Amygdala (tissue), 56 donors: ENCODE results near the gene ASCC1.
A peak's percentile ranks its signal among the peaks of the same experiment; 100 is the strongest.

Experiments
- DNase-seq, 56 donors: peaks; one replicate each; lab custom pipeline; 2025; lab: John Stamatoyannopoulos, UW

ASCC1 gene

GRCh38 chr10:72074574-72075375 lies 141.3 kb downstream of the ASCC1 start:
- DNase-seq = no peak

DNA sequence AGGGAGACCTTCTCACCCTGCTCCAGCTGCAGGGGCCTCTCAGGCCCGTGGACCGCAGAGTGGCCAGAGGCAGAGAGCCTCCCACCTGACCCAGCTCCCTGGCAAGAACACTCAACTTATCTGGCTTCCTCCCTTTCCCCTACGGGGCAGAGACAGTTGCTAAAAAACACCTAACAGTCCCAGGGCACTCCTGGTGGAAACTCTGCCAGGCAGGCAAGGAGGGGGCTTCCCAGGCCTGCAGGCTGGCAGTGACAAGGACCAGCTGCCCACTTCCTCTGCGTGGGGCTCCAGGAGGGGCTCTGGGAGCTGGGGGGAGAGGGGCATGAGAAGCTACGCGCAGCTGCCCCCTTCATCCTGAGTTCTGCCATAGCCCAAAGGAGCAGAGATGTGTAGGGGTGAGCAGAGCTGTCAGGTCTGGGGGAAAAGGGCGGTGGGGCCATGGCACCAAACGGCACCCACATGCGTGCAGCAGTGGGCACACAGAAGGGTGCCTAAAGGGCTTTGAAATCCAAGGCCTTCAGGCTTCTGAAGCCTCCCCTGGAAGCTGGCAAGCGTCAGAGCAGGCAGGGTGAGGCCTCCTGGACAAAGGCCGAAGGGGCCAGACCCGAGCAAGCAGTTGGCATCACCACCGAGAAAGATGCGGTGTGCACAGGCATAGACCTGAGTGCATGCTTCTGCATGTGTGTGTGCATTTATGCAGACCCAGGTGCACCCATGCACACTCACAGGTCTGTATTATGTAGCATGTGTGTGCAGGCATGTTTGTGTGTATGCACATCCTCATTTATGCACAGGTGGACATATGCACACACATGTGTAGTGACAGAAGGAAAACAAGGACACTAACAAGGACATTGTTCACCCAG lies 142.1 kb downstream of the ASCC1 start:
- DNase-seq = no peak

- DNase-seq = no peak
Observed at GRCh38 chr10:72072639-72073038, 143.4 kb downstream of the ASCC1 start.

DNA sequence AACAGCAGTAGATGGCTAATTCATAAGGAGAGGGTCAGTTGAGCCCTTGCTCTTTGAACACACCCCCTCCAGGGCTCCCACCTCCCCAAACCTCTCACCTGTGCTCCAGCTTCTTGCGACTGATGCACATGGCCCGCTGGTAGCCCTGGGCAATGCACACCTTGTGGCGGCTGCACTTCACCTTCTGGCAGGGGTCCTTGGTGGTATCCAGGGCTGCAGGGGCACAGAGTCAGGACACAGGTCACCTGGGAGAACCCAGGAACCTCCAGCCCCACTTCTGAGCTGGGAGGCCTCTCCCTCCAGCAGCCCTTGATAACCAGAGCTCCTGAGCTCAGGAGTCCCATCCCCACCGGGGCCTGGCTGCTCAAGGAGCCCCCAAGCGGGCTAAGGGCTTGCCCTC lies 144.0 kb downstream of the ASCC1 start:
- DNase-seq = no peak

- DNase-seq = no peak
Observed at GRCh38 chr10:72069751-72070526, 146.1 kb downstream of the ASCC1 start.

DNA sequence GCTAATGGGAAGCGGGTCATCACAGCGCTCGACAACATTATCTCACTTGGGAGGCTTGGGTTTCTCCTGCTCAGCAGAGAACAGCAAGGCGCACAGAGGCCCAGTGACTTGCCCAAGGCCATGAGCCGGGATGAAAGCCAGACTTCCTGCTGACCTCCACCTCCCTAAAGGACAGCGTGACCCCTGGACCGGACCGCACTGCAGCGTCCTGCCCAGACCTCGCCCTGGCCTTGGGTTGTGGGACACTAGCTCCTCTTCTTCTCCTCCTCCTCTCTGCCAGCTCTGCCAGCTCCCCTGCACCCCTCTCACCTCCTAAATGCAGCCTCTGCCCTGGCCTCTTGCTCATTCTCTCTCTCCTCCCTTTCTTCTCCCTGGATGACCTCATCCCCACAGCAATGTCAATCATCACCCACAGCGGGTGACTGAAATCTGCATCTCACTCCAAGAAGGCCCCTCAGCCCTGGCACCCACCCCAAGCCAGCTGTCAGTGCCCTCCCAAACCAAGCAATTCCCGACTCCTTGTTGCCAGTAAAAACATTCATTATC lies 147.1 kb downstream of the ASCC1 start:
- DNase-seq = no peak

DNA sequence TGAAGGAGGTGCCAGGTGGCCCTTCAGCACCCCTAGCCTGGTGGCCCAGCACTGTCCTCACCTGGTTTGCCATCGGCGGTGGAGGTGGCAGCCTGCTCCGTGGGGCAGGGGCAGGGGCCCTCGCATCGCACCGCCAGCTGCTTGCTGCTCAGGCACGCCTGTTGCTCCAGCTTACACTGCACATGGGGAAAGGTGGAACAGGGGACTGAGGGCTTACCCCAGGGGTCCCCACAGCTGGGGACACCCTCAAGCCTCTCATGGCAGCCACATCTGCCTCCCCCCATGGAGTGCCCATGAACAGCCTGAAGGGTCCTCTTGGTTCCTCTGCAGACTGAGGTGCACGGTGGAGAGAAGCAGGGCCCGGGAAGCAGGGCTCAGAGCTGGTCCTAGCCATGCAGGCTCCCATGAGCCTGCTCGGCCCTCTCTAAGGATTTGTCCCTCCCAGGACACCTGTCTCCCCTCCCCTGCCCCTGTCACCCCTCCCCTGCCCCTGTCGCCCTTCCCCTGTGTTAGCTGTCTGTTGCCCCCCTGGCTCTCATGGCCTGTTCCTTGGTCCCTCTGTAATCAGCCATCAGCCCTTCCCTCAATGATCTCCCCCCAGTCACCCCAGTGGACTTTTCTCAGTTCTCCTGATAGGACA lies 147.8 kb downstream of the ASCC1 start:
- no peak for DNase-seq

DNA sequence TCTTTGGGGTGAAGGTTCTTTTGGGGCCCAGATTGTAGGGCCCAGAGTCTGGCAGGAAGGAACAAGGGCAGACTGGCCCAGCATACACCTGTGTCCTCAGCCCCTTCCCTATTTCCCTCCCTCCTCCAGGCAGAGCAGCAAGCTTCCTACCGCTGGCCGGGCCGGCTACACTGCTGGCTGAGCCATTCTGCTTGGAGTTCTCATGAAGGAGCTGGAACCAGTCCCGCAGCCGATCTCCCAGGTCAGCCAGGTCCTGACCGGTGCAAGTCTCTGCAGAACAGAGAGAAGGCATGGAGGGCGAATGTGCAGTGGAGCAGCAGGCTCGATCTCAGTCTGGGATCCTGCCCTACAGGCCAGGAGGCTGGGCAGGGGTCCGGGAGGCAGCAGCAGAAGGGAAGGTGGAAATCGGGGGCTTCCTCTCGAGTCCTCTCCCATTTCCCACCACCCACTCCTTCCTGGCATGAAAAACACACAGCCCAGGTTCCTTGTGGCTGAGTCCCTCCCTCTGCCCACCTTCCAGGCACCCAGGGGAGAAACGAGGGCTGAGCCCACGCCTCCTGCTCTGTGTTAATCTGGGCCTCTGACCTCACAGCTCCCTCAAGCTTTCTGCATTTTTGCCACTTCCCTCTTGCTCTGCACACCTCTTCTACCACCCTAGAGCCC lies 148.5 kb downstream of the ASCC1 start:
- DNase-seq = no peak

DNA sequence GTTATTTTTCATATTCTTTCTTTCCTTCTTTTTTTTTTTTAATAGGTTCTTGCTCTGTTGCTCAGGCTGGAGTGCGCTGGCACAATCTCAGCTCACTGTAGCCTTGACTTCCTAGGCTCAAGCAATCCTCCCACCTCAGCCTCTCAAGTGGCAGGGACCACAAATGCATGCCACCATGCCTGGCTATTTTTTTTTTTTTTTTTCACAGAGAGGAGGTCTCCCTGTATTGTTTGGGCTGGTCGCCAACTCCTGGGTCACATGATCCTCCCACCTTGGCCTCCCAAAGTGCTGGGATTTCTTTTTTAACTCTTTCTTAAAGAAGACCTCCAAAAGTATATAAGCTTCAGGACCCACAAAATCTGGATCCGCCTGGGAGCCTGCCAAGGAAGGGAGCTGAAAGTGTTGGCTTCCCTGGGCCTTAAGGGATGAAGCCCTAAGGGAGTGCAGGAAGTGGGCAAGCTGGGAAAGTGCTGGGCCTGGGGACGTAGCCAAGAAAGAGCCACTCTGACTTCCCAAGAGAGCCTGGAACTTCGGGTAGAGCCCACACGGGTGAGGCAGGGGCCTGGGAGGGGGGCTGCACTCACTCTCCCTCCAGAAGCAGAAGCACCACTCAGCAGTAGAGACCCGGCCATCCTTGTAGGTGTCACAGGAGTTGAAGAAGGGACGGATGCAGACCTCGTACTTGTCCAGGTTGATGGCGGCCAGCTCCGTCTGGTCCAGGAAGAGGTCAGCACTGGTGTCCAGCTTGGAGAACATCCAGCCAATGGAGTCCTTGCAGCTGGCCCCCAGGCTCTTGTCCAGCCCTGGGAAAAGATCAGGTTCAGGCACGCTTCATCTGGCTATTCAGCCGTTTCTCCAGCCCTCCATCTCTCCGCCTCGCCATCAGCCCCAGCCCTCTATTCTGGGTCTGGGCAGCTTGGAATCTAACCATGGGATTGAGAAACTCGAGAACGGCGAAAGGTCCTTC lies 149.5 kb downstream of the ASCC1 start:
- DNase-seq = no peak

DNA sequence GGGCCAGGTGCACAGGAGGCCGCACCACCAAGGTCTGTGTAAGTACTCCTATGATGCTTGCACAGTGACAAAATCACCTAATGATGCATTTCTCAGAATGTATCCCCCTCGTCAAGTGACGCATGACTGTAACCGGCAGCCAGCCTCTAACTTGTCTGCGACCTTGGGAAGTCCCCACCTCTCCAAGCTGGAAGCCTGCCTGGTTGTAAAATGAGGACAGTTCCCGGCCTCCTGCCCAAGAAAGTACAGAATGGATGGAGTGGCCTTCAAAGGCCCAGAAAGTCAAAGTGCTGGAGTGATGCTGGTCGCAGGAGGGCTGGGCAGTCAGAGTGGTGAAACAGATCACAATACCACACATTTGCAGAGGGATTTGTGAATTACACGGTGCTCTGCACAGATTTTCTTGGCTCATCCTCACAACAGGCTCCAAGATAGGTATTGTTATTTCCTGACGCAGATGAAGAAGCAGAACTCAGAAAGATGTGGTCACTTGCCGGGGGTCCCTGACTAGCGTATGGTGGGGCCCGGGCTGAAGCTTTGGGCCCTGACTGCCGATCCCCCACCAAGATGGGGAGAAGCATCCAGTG lies 150.5 kb downstream of the ASCC1 start:
- peak in 2 of 56 donors; percentile 33 to 34 for DNase-seq

GRCh38 chr10:72063703-72064391 lies 152.2 kb downstream of the ASCC1 start:
- no peak for DNase-seq

- no peak for DNase-seq
Observed at GRCh38 chr10:72062832-72063702, 153.0 kb downstream of the ASCC1 start.

DNA sequence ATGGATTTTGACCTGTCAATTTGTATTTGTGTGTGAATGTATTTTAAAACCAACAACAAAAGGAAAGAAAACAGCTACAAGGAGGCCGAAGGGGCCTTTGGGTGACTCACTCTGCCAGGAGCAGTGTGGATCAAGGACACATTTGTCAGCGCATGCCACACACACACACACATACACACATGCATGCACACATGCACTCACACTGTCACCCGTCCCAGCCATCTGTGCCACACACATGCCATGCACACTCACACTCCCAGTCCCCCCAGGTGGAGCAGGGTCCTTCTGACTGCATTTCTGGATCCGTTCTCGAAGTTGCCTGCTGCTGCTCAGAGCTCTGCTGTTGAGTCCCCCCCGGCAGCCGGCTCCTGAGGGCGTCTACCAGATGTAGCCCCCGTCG lies 153.7 kb downstream of the ASCC1 start:
- no peak for DNase-seq

DNA sequence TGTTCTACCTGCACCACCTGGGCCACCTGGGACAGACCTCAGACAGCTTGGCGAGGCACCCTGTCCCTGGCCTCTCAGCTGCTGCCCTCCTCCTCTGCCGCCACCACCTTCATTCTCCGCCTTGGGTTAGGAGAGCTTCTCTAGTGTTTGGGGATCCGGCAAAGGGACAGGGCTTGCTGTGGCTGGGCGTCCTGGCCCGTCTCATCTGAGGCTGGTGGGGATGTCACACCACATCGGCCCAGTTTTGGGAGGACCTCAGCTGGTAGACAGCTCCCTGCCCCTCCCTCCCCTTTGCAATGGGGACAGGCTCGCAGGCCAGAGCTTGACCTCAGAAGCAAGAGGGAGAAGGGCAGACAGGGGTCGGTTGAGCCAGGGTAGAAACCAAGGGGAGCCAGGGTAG lies 154.1 kb downstream of the ASCC1 start:
- DNase-seq = no peak

GRCh38 chr10:72061491-72061890 lies 154.6 kb downstream of the ASCC1 start:
- DNase-seq = no peak
